Stimulated activated CD4-positive, alpha-beta T cell treated with anti-CD3 and anti-CD28 coated beads, Interleukin-1b, Interleukin-23, amount 100 ng/mL, for 48 hours (primary cell): Measurements from ENCODE around the gene TRMT1.
"Not testable (repeated sequence)": the region's sequence is repeated elsewhere in the genome, so short reads cannot be mapped to it uniquely, and the experiment has no call there.

Source experiments
- DNase-seq: peaks from one replicate; pipeline ENCODE4 v3.0.0-alpha.2; 2020

TRMT1 gene

DNA sequence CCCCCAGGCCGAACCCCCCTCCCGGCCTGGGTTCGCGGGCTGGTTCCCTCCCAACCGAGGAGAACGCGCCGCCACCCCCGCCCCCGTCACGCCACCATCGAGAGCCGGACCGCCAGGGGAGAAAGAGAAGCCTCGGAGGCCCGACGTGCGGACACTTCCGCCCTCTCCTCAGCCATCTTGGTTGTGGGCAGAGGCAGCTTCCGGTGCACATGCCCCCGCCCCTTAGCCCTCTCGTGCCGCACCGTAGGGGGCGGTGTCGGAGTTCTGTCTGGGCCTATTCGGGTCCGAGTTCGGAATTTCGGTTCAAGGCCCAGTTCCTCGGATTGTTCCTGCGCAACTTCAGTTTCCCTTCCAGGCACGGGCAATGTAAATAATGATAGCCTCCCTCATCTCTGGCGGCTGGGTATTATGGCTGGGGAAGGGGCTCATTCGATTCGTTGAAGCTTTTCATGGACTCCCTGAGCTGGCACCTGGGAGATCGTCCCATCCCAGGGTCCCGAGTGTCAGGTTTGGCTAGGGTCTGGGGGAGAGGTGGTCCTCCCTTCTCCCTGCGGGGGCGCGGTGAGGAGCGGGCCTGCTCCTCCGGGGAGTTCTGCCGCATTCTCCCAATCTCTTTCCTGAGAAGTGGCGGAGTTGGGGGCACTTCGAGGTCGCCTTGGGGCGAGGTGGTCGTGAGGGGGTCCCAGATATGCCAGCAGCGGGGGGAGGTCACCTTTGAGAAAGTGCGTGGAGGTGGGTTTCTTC lies 33.8 kb upstream of the TRMT1 start, which contains the start of the genes IER2 and STX10:
IER2 (plus strand) TSS at position 225 of the 744 bp plus-strand sequence. CDS start 2,776 bp downstream, outside the sequence.
STX10 (minus strand) TSS at position 189 of the 744 bp plus-strand sequence. CDS start 202 bp downstream, outside the sequence.
- DNase-seq = peak; percentile 92

DNA sequence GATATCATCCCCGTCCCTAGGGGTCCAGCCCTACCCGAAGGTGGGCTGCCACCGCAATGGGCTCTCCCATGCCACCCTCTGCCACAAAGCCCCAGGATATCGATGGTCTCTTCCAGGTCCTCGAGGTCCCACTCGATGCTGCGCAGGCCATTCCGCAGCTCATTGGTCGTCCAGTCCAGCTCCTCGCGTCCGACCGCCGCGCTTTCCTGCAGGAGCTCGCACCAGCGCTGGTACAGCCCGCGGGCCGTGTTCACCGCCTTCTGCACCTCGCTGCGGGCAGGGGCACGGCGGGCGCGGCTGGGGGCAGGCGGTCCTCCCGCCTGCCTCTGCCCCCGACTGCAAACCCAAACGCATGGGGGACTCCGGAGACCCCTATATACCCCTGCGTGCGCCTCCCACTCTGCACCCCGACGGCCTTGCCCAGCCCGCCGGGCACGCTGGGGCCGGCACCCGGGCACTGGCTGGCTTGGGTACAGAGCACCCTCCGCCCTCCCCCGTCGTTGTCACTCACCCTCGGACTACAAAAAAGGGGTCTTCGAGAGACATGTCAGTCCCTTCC lies 33.2 kb upstream of the TRMT1 start:
- DNase-seq = peak; percentile 30

DNA sequence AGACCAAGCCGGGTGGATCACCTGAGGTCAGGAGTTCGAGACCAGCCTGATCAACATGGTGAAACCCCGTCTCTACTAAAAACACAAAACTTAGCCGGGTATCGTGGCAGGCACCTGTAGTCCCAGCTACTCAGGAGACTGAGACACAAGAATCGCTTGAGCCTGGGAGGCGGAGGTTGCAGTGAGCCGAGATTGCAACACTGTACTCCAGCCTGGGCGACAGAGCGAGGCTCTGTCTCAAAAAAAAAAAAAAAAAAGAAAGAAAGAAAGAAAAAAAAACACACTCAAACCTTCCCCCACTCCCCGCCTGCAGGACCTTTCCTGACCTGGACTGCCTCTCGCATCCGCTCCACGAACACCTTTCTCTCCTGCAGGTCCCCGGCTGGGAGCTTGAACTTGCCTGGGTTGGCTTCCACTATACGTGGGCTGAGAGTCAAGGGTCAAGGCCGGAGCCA lies 32.7 kb upstream of the TRMT1 start:
- not testable (repeated sequence) for DNase-seq

DNA sequence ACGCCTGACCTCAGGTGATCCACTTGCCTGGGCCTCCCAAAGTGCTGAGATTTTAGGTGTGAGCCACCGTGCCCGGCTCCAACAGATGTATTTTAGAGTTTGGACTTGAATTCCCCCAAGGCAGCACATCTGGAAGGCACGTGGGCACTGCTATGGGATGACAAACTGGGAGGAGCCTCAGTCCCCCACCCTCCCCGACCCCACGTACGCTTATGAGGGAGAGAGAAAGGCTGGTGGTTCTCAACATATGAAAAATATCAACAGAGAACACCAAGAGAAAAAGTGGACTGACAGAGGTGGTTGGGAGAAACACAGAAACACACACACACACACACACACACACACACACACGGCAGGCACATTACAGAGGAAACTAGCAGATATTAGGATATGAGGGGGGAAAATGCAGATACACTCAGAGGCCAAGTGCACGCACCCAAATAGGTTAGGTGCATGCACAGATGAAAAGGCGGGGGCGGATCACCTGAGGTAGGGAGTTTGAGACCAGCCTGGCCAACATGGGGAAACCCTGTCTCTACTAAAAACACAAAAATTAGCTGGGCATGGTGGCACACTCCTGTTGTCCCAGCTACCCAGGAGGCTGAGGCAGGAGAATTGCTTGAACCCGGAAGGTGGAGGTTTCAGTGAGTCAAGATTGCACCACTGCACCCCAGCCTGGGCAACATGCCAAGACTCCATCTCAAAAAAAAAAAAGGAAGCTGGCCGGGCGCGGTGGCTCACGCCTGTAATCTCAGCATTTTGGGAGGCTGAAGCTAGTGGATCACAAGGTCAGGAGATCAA lies 30.4 kb upstream of the TRMT1 start:
- no peak for DNase-seq

DNA sequence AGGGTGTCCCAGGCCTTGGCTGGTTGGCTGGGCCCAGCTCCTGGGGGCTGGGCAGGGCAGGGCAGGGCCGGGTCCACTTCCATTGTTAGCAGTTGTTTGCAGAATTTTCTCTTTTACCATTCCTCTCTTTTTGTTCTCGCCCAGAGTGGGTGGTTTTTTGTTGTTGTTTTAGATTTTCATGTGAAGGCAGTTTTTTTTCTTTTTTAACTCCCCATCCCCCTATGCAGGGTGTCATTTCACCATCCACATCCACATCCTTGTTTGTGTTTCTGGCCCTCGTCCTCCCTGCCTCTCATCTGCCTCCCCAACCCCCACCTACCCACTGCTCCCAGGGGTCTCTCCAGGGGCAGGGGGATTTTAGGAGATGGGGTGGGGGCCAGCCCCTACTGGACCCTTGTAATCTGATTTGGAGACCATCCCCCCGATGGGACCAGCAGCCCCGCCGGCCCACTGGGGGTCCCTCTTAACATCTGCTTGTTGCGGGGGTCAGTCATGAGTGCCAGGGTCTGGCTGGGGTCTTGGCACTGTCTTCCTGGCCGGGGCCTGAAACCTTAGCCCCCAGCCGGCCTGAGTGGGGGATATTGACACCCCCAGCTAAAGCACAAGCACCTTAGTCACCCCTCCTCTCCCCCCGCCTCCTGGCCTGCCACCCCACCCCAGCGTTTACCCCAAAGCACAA lies 23.2 kb upstream of the TRMT1 start:
- DNase-seq = no peak

DNA sequence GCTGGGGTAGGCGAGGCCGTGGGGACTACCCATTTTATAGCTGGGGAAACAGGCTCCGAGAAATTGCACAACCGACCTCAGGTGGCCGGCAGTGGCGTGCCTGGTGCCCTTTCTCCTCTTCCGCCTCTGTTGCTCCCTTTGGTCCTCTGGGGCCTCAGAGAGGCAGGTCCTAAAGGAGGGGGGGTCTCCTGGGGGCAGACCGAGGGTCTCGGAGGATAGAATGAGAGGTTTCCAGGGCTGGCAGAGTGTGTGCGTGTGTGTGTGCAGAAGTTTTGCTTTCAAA lies 22.3 kb upstream of the TRMT1 start:
- DNase-seq = no peak

DNA sequence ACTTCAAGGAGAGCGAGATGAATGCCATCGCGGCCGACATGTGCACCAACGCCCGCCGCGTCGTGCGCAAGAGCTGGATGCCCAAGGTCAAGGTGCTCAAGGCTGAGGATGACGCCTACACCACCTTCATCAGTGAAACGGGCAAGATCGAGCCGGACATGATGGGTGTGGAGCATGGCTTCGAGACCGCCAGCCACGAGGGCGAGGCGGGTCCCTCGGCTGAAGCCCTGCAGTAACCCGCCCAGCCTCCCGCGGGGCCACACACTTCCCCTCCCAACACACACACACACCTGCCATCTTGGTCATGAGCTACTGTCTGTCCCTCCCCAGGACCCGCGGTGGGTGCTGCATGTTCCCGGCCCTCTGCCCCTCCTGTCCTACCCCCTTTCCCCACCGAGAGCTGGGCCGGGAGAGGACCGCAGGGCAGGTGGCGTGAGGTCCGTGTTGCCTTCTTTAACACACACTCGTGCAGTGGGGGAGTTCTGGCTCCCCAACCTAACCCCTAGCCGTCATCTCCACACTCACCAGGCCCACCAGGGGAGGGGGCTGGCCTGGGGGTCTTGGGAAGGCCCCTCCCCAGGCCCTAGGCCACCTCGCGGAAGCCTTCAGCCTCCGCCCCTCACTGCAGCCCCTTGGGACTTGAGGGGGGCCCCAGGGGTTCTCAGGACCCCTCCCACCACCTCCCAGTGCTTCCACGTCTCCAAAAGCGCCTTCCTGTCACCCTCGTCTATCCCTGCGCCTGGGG lies 21.8 kb upstream of the TRMT1 start:
- DNase-seq = no peak

DNA sequence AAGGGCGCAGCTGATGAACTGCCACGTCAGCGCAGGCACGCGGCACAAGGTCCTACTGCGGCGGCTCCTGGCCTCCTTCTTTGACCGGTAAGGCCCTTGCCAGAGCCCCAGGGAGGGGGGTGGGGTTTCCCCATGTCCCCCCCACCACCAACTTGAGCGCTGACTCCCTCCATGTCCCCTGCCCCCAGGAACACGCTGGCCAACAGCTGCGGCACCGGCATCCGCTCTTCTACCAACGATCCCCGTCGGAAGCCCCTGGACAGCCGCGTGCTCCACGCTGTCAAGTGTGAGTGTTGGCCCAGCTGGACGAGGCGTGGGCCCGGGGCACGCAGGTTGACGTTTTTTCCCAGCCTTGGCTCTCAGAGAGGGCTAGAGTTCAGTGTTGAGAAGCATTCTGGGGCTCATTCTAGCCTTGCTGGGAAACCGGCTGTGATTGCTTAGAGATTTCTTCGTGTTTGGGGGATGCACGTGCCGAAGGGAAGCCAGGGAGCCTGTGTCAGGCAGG lies 20.8 kb upstream of the TRMT1 start:
- no peak for DNase-seq

DNA sequence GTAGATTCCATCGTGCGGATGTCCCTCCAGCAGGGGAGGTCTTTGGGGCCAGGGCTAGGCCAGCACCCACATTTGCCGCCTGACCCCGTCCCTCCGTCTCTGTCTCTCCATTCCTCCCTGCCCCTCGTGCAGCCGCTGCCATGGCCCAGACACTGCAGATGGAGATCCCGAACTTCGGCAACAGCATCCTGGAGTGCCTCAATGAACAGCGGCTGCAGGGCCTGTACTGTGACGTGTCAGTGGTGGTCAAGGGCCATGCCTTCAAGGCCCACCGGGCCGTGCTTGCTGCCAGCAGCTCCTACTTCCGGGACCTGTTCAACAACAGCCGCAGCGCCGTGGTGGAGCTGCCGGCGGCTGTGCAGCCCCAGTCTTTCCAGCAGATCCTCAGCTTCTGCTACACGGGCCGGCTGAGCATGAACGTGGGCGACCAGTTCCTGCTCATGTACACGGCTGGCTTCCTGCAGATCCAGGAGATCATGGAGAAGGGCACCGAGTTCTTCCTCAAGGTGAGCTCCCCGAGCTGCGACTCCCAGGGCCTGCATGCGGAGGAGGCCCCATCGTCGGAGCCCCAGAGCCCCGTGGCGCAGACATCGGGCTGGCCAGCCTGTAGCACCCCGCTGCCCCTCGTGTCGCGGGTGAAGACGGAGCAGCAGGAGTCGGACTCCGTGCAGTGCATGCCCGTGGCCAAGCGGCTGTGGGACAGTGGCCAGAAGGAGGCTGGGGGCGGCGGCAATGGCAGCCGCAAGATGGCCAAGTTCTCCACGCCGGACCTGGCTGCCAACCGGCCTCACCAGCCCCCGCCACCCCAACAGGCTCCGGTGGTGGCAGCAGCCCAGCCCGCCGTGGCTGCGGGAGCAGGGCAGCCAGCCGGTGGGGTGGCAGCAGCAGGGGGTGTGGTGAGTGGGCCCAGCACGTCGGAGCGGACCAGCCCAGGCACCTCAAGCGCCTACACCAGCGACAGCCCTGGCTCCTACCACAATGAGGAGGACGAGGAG lies 18.8 kb upstream of the TRMT1 start:
- DNase-seq = no peak

DNA sequence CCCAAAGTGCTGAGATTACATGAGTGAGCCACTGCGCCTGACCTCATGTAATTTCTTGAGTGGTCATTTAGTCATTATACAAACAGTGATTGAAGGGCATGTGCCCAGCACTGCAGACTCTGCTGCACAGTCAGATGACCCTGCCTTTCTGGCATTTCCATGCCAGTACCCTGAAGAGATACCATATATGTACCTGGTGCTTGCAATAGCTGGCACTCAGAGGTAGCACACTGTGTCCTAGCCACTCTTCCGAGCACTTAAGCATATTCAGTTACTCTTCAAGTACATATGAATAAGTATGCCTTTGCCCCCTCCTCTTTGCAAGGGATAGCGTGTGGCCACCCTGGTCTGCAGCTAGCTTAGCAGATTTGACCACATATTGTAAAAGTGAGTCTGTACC lies 18.1 kb upstream of the TRMT1 start:
- no peak for DNase-seq

DNA sequence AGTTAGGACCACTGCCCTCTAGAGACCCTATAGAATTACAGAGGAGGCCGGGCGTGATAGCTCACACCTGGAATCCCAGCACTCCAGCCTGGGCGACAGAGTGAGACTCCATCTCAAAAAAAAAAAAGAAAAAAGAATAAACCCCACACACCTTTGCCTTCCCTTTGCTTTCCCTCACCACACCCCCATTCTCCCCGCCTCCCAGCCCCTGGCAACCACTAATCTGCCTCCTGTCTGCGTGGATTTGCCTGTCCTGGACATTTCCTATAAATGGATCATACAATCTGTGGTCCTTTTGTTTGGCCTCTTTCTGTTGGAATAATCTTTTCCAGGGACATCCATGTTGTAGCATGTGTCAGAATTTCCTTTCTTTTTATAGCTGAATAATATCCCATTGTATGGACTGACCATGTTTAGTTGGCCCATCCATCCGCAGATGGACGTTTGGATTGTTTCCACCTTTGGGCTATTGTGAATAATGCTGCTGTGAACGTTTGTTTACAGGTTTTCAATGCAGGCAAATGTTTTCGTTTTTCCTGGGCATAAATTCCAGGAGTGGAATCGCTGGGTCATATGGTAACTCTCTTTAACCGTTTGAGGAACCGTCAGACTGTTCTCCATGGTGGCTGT lies 16.8 kb upstream of the TRMT1 start:
- no peak for DNase-seq

DNA sequence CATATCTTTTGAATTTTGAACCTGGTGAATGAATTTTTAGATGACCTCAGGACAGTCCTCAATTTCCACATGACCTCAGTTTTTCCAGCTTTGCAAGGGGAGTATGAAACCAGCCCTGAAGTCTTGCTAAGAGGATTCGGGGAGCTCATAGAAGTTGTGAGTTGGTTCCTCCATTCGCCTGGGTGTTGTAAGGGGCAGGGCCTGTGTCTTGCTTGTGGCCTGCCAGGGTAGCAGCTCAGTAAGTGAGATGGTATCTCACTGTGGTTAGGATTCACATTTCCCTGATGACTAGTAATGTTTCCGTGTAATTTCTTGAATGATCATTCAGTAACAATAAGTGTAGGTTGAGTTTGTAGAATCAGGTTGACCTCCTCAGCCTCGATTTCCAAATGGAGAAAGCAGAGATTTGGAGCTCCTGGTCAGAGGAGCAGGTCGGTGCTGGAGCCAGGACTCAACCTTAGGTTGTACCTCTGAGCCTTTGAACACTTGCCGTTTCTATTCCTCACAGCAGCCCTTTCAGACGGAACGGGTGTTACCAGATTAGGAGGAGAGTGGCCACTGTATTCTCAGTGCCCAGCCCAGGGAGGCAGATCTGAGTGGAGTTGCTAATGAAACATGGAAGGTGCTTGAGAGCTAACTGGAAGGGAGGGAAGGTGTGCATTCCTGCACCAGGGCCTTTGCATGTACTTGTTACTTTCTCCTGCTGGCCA lies 16.1 kb upstream of the TRMT1 start:
- peak; percentile 82 for DNase-seq

DNA sequence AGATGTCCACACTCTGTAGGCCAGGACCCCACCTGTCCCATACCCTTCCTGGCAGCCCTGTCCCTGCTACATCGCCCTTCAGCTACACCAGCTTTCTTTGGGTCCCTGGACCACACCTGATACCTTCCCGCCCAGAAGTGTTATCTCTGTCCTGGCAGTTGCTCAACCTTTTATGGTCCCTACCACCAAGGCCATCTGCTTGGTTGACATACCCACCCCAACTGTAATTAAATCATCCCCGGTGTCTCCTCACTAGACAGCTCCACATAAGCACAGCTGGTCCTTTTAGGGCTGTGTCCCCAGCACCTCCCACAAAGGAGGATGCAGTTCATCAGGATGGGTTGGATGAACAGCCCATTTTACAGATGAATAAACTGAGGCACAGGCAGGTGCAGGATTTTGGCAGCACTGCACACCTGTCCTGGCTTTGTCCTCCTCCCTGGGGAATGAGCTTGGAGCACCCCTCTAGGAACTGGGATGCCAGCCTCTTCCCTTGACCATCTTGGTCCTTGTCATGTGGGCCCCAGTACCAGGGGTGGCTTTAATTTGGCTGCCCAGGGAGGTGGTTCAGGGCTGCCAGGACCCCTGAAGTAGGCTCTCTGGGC lies 14.4 kb upstream of the TRMT1 start:
- no peak for DNase-seq

DNA sequence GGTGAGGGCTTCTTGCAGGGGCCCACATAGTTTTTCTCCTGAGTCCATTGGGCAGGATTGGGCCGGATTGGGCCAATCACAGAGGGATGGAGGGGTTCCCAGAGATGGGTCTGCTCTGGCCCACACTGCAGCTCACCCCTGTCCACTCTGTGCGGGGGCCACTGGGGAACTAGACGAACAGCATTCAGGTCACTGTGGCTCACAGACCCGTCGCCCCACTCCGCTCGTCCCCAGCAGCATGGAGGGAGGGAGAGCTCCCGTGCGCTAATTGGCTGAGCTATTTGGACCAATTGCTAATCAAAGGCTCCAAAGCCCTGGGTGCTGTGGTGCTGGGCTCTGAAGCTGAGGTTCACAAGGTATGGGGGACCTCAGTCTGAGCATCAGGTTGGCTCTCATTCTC lies 12.8 kb upstream of the TRMT1 start:
- no peak for DNase-seq

DNA sequence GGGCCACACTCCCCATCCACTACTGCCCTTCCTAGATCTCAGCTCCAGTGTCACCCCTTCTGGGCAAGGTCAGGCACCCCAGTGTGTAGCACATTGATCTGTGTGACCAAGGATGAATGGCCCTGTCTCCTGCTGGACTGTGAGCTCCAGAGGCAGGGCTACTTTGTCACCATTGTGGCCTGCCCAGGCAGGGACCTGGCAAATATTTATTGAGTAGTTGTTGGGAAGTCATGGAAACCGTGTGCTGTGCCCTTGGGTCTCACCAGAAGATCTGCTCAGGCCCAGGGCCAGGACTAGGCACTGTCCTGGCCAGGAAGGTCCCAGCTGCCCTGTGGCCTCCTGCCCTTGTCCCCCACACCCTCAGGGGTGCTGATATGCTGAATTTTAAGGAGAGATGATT lies 12.0 kb upstream of the TRMT1 start:
- no peak for DNase-seq

DNA sequence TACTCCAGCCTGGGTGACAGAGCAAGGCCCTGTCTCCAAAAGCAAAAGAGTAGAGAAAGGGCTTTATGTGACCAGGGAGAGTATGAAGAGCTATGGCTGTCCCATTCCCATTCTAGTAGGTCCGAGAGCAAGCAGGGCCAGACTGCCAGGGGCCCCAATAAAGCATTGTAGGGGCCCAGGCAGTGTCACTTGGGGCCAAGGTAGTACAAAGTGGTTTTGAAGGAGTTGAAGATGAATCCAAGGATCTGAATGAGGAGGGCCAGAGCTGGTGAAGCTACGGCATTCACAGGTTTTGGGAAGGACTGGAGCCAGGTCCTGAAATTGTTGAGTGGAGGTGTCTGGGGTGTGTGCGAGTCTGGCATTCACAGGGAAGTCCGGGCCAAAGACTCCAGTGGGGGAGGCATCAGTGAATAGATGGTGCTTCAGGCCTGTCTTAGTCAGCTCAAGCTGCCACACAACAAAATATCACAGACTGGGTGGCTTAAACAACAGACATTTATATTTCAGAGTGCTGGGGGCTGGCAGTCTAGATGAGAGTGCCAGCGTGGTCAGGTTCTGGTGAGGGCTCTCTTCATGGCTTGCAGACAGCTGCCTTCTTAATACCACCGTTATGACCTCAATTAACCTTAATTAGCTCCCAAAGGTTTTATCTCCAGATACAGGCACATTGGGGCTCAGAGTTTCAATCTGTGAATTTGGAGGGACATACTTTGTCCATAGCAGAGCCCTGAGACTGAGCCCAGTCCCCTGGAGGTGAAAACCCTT lies 11.5 kb upstream of the TRMT1 start:
- DNase-seq = no peak

DNA sequence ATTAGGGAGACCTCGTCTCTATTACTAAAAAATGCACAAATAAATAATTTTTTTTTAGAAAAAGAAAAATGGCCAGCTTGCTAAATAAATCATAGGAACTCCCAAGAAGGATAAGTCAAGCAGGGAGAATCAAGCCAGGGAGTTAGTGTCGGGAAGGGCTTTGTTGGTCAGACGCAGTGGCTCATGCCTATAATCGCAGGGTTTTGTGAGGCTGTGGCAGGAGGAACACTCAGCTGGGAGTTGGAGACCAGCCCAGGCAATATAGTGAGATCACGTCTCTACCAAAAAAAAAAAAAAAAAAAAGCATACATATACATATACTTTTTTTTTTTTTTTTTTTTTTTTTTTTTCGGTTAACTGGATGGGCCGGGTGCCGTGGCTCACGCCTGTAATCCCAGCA lies 10.5 kb upstream of the TRMT1 start:
- DNase-seq = no peak
